NB4 (cell line): ENCODE measurements around the gene PTPRK.

Experiments
- POLR2A ChIP-seq: IDR thresholded peaks from 2 replicates; pipeline ENCODE4 v1.6.1; 2011; ENCODE audit warnings: mild to moderate bottlenecking; ENCODE audit not compliant: insufficient read length; ENCODE audit errors: extremely low read depth
- TF ChIP-seq, protein P1 (sequence below): IDR thresholded peaks from one replicate; pipeline ENCODE4 v1.5.1; 2012; ENCODE audit warnings: low read depth, low read length

DNA sequence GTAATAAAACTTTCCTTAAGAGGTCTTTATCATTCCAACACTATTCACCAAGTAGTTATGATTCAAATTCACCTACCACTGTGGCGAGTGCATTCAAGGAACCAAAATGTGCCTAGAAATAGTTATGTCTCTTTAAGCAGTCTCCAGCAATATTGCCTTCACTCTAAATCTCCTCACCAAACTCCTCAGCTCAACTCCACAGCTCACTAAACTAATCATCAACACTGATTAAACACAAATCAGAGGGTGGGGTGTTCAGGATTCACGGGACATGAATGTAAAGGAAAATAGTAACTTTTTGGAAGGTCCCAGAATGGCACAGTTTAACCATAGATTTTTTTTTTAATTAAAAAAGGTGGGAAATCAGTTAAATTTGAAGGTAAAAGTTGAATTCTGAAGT lies 549.0 kb downstream of the PTPRK start:
- TF ChIP-seq, protein P1, sequence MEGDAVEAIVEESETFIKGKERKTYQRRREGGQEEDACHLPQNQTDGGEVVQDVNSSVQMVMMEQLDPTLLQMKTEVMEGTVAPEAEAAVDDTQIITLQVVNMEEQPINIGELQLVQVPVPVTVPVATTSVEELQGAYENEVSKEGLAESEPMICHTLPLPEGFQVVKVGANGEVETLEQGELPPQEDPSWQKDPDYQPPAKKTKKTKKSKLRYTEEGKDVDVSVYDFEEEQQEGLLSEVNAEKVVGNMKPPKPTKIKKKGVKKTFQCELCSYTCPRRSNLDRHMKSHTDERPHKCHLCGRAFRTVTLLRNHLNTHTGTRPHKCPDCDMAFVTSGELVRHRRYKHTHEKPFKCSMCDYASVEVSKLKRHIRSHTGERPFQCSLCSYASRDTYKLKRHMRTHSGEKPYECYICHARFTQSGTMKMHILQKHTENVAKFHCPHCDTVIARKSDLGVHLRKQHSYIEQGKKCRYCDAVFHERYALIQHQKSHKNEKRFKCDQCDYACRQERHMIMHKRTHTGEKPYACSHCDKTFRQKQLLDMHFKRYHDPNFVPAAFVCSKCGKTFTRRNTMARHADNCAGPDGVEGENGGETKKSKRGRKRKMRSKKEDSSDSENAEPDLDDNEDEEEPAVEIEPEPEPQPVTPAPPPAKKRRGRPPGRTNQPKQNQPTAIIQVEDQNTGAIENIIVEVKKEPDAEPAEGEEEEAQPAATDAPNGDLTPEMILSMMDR: no peak
- no peak for TF ChIP-seq POLR2A
